Smooth muscle cell (in vitro differentiated cells): ENCODE data around the gene CDK6. TPM values are rescaled to one million over a fixed set of nuclear protein-coding genes. Genes with fewer than 3 reads are reported as not detected.

ENCODE experiments used
- DNase-seq: peaks from one replicate; lab custom pipeline; 2025; ENCODE audit not compliant: unreplicated experiment; lab: John Stamatoyannopoulos, UW
- H2AFZ ChIP-seq: fragments of 200-600 bp; sonication (generic); 2 replicates; pipeline ENCODE4 v1.6.0; 2016; ENCODE audit warnings: antibody characterized with exemption, low read depth, mild to moderate bottlenecking
- H3F3A ChIP-seq: fragments of 200-600 bp; sonication (generic); 2 replicates; pipeline ENCODE4 v1.6.0; 2017; ENCODE audit warnings: antibody characterized with exemption, low read depth
- H3K27ac ChIP-seq: fragments of 200-600 bp; sonication (generic); 2 replicates; pipeline ENCODE4 v1.5.1; 2016; ENCODE audit warnings: low read depth, mild to moderate bottlenecking
- H3K27me3 ChIP-seq: fragments of 200-600 bp; sonication (generic); 2 replicates; pipeline ENCODE4 v1.6.1; 2016; ENCODE audit warnings: low read depth, mild to moderate bottlenecking
- H3K36me3 ChIP-seq: fragments of 200-600 bp; sonication (generic); 2 replicates; pipeline ENCODE4 v1.5.1; 2016; ENCODE audit warnings: low read depth
- H3K4me1 ChIP-seq: fragments of 200-600 bp; sonication (generic); 2 replicates; pipeline ENCODE4 v1.5.1; 2016; ENCODE audit warnings: low read depth
- H3K4me2 ChIP-seq: fragments of 200-600 bp; sonication (generic); 2 replicates; pipeline ENCODE4 v1.6.0; 2016; ENCODE audit warnings: mild to moderate bottlenecking
- H3K4me3 ChIP-seq: fragments of 200-600 bp; sonication (generic); 2 replicates; pipeline ENCODE4 v1.5.1; 2016; ENCODE audit warnings: mild to moderate bottlenecking
- H3K79me2 ChIP-seq: fragments of 200-600 bp; sonication (generic); 2 replicates; pipeline ENCODE4 v1.6.0; 2016; ENCODE audit warnings: low read depth, mild to moderate bottlenecking
- H3K9ac ChIP-seq: fragments of 200-600 bp; sonication (generic); 2 replicates; pipeline ENCODE4 v1.6.0; 2016; ENCODE audit warnings: low read depth
- H3K9me3 ChIP-seq: fragments of 200-600 bp; sonication (generic); replicated peaks from 2 replicates; pipeline ENCODE4 v1.5.1; 2016; ENCODE audit warnings: low read depth
- H4K20me1 ChIP-seq: fragments of 200-600 bp; sonication (generic); 2 replicates; pipeline ENCODE4 v1.6.0; 2016; ENCODE audit warnings: low read depth
- WGBS: methylation state at CpG from one replicate; pipeline ENCODE4 v1.1.7; 2016; ENCODE audit warnings: low lambda C conversion rate; 5-methylcytosine and 5-hydroxymethylcytosine counted together
- polyA plus RNA-seq: library from polyadenylated mRNA; unstranded; fragments of >200 nt; fragmentation: Nextera tagmentation; extraction: Ambion mirVana; gene quantifications from 2 replicates; pipeline ENCODE4 v1.2.1, GENCODE V29; 2016
- total RNA-seq: library from RNA; depleted of rRNA; stranded (reverse); fragments of >200 nt; gene quantifications from 2 replicates; pipeline ENCODE4 v1.2.3, GENCODE V29; 2014
- TF ChIP-seq, protein P1 (sequence below): fragments of 200-600 bp; sonication (generic); IDR thresholded peaks from 2 replicates; pipeline ENCODE4 v1.5.1; 2017; ENCODE audit warnings: borderline replicate concordance, mild to moderate bottlenecking, antibody characterized with exemption; ENCODE audit not compliant: insufficient read depth, poor library complexity, severe bottlenecking

CDK6 gene
- total and polyA plus RNA-seq, 2 experiments from 2014 or later: 34.2 to 99.2 TPM

DNA sequence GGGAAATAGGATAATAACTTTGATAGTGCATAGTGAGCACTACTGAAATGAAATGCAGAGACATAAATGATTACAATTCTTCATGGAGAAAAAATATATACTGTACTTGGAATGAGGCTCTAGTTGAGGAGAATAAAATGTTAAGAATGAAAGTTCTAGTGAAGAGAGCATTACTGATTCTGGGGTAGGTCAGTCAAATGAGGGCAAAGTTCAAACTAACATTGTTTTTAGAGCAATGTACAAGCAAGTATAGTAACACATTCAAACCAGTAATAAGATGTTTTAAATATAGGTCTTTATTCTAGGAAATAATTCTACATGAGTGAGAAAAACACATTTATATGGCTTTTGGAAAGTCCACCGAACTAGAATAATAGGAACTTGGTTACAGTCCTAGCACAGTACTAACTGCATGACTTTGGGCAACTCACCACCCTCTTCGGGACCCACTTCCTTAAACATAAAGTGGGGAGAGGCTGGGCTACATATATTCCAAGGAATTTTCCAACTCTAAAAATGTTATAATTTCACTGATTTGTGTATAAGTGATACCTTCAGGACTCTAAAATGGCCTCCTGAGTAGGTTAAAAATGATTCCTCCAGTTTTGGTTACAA, 86.4 kb downstream of the CDK6 start:
- no peak for DNase-seq

DNA sequence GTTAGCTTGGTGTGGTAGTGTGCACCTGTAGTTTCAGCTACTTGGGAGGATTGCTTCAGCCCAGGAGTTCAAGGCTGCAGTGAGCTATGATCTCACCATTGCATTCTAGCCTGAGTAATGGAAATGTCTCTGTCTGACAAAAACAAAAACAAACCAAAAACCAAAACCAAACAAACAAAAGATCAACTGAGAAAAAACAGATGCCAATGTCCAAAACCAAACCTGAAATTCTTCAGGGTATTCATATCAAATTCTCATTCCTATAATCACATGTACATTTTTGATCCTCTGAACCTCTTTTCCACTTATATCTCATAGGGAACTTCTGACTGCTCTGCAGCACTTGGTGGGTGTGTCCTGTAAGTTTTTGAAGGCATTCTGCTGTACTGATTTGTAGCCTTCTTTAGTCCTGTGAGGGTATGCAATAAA, 87.0 kb downstream of the CDK6 start:
- H3K27ac ChIP-seq: peak overlapping the region; percentile 75

More for the DNA sequence above, 86.4 kb downstream of the CDK6 start:
- no peaks in the 10 kb centered on the region for H3K36me3 ChIP-seq
- H3K27me3 ChIP-seq: no peaks in the 10 kb centered on the region
- H4K20me1 ChIP-seq: peaks cover 58% of the 10 kb centered on the region
- no peaks in the 10 kb centered on the region for H3K9me3 ChIP-seq
- H3K4me3 ChIP-seq: no peak overlapping the region
- WGBS: 96% methylated on average over 2 of the region's 2 CpGs
- TF ChIP-seq, protein P1, sequence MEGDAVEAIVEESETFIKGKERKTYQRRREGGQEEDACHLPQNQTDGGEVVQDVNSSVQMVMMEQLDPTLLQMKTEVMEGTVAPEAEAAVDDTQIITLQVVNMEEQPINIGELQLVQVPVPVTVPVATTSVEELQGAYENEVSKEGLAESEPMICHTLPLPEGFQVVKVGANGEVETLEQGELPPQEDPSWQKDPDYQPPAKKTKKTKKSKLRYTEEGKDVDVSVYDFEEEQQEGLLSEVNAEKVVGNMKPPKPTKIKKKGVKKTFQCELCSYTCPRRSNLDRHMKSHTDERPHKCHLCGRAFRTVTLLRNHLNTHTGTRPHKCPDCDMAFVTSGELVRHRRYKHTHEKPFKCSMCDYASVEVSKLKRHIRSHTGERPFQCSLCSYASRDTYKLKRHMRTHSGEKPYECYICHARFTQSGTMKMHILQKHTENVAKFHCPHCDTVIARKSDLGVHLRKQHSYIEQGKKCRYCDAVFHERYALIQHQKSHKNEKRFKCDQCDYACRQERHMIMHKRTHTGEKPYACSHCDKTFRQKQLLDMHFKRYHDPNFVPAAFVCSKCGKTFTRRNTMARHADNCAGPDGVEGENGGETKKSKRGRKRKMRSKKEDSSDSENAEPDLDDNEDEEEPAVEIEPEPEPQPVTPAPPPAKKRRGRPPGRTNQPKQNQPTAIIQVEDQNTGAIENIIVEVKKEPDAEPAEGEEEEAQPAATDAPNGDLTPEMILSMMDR: no peak
- H3K27ac ChIP-seq: peak overlapping the region; percentile 75
- H2AFZ ChIP-seq: no peak overlapping the region
- no peak overlapping the region for H3K9ac ChIP-seq
- H3F3A ChIP-seq: peaks cover 23% of the 10 kb centered on the region
- H3K4me2 ChIP-seq: no peak overlapping the region
- peaks cover 14% of the 10 kb centered on the region for H3K4me1 ChIP-seq
- H3K79me2 ChIP-seq: peaks cover 84% of the 10 kb centered on the region

DNA sequence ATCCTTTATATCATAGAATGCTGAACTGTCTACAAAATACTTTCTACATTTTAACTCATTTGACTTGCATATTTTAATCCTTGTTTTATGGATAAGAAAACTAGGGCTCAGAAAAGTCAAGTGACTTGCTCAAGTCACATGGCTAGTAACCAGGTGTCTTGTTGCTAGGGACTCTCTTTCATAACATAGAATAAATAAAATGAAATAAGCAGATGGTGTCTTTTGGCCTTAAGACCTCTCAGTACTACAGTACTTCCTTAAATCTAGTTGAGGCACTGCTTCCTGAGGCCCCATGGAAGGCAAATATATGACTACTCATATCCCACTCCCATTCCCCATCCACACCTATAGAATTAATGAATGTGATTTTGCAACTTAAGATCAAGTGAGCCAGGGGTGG, 87.9 kb downstream of the CDK6 start:
- H3K36me3 ChIP-seq: no peaks in the 10 kb centered on the region
- H3K27ac ChIP-seq: peak overlapping the region; percentile 14
- no peak for DNase-seq
- H2AFZ ChIP-seq: no peak overlapping the region
- no peak overlapping the region for H3K9ac ChIP-seq
- TF ChIP-seq, protein P1: no peak
- H3K4me3 ChIP-seq: no peak overlapping the region
- no peaks in the 10 kb centered on the region for H3K9me3 ChIP-seq
- no peaks in the 10 kb centered on the region for H3K27me3 ChIP-seq
- no peak overlapping the region for H3K4me2 ChIP-seq
- peaks cover 54% of the 10 kb centered on the region for H4K20me1 ChIP-seq
- peaks cover 13% of the 10 kb centered on the region for H3K4me1 ChIP-seq
- peaks cover 84% of the 10 kb centered on the region for H3K79me2 ChIP-seq
- peaks cover 11% of the 10 kb centered on the region for H3F3A ChIP-seq

More for the DNA sequence above, 87.0 kb downstream of the CDK6 start:
- H3K4me3 ChIP-seq: no peak overlapping the region
- H4K20me1 ChIP-seq: peaks cover 54% of the 10 kb centered on the region
- DNase-seq: no peak
- H3K4me1 ChIP-seq: peaks cover 13% of the 10 kb centered on the region
- no peak overlapping the region for H3K4me2 ChIP-seq
- TF ChIP-seq, protein P1: no peak
- no peak overlapping the region for H3K9ac ChIP-seq
- H3K27me3 ChIP-seq: no peaks in the 10 kb centered on the region
- peaks cover 17% of the 10 kb centered on the region for H3F3A ChIP-seq
- no peaks in the 10 kb centered on the region for H3K36me3 ChIP-seq
- no peaks in the 10 kb centered on the region for H3K9me3 ChIP-seq
- no peak overlapping the region for H2AFZ ChIP-seq
- H3K79me2 ChIP-seq: peaks cover 84% of the 10 kb centered on the region

DNA sequence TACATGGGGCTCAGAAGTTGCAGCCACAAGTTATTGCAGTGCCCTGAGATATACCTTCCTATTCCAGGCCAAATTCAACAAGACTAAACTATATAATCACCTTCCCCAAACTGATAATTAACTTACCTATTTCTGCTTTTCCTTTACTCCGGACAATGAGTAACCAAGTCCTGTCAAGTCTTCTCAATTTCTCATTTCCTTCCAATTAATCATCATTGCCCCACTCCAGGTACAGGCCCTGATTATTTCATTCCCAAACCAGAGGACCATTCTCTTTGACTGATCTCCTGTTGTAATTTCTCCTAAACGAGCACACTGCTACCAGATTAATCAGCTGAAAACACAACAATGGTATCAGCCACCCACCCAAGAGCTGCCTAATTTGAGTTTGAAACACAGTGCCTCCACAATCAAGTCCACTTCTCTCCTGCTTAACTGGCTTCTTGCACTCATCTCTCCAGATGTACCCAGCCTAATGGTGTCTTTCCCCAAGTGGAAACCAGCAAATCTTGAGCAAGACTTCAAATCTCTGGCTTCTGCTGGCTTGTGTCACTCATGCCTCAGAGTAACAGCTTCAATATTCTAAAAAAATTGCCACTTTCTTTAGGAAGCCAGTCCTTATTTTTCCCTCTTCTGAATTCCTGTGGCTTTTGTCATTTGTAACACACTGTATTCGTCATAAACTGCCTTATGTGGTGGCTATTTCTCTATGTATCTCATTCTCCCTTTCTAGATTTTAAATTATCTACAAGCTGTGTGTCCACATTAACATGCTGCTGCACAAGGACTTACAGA, 89.1 kb downstream of the CDK6 start:
- H3K4me1 ChIP-seq: peaks cover 13% of the 10 kb centered on the region
- peaks cover 90% of the 10 kb centered on the region for H3K79me2 ChIP-seq
- no peak for DNase-seq
- 53% methylated on average over 3 of the region's 3 CpGs for WGBS
- no peaks in the 10 kb centered on the region for H3K36me3 ChIP-seq
- peak overlapping the region; percentile 19 for H3K9ac ChIP-seq
- peak overlapping the region; percentile 49 for H3K4me2 ChIP-seq
- no peaks in the 10 kb centered on the region for H3K27me3 ChIP-seq
- no peak overlapping the region for H3K4me3 ChIP-seq
- peaks cover 54% of the 10 kb centered on the region for H4K20me1 ChIP-seq
- peak overlapping the region; percentile 79 for H3K27ac ChIP-seq
- H2AFZ ChIP-seq: no peak overlapping the region
- peaks cover 5% of the 10 kb centered on the region for H3F3A ChIP-seq
- H3K9me3 ChIP-seq: no peaks in the 10 kb centered on the region
- TF ChIP-seq, protein P1: no peak
